DOHH2 (cell line): Measurements from ENCODE around the gene ABI3BP.

Source experiments
- CTCF ChIP-seq: fragments of 200-600 bp; sonication (generic); IDR thresholded peaks from one replicate; pipeline ENCODE4 v1.5.1; 2014; ENCODE audit warnings: antibody characterized with exemption, mild to moderate bottlenecking, low read depth, low read length; ENCODE audit not compliant: poor library complexity, severe bottlenecking
- EZH2phosphoT487 ChIP-seq: fragments of 200-600 bp; sonication (generic); IDR thresholded peaks from 2 replicates; pipeline ENCODE4 v1.6.1; 2017; ENCODE audit warnings: borderline replicate concordance, mild to moderate bottlenecking, antibody characterized with exemption, low read length, moderate library complexity, mixed read lengths

- TF ChIP-seq CTCF (no peak), EZH2phosphoT487 (no peak)
Measured at GRCh38 chr3:100900671-100901335, 92.4 kb downstream of the ABI3BP start.
